HG02870 (cell line): Measurements from ENCODE around the gene TGDS.
"Not testable (repeated sequence)": the region's sequence is repeated elsewhere in the genome, so short reads cannot be mapped to it uniquely, and the experiment has no call there.

Source experiments
- ATAC-seq: cut with Tn5 transposase; IDR thresholded peaks from one replicate; pipeline ENCODE4 v1.9.1; 2021; ENCODE audit warnings: mild to moderate bottlenecking, moderate library complexity; ENCODE audit not compliant: unreplicated experiment

TGDS gene

GRCh38 chr13:94553766-94554165 is 42.2 kb downstream of the TGDS start:
- ATAC-seq, result no peak

- no peak for ATAC-seq
Observed at GRCh38 chr13:94552095-94552494, 43.9 kb downstream of the TGDS start.

- ATAC-seq, result peak; percentile 5
Observed at GRCh38 chr13:94550062-94550738, 45.8 kb downstream of the TGDS start.

GRCh38 chr13:94549232-94550061 is 46.5 kb downstream of the TGDS start:
- ATAC-seq, result peak; percentile 88

GRCh38 chr13:94548821-94549231 is 47.1 kb downstream of the TGDS start:
- ATAC-seq, result peak; percentile 42

GRCh38 chr13:94548382-94548781 is 47.6 kb downstream of the TGDS start:
- ATAC-seq, result no peak

- ATAC-seq, result no peak
Observed at GRCh38 chr13:94546061-94546839, 49.7 kb downstream of the TGDS start.

- ATAC-seq, result no peak
Observed at GRCh38 chr13:94544922-94545321, 51.0 kb downstream of the TGDS start.

GRCh38 chr13:94542917-94543316 is 53.0 kb downstream of the TGDS start:
- no peak for ATAC-seq

GRCh38 chr13:94537740-94538630 is 58.0 kb downstream of the TGDS start:
- ATAC-seq, result no peak

GRCh38 chr13:94535775-94536174 is 60.2 kb downstream of the TGDS start:
- ATAC-seq, result no peak

- ATAC-seq, result no peak
Observed at GRCh38 chr13:94535231-94535630, 60.7 kb downstream of the TGDS start.

GRCh38 chr13:94534166-94534565 is 61.8 kb downstream of the TGDS start:
- ATAC-seq, result no peak

- not testable (repeated sequence) for ATAC-seq
Observed at GRCh38 chr13:94532278-94532677, 63.7 kb downstream of the TGDS start.

- ATAC-seq, result not testable (repeated sequence)
Observed at GRCh38 chr13:94526956-94527355, 69.0 kb downstream of the TGDS start.

- ATAC-seq, result no peak
Observed at GRCh38 chr13:94525781-94526180, 70.2 kb downstream of the TGDS start.

- no peak for ATAC-seq
Observed at GRCh38 chr13:94524407-94524806, 71.5 kb downstream of the TGDS start.
